GM11168 (cell line): Measurements from ENCODE around the gene CADM1.

Experiments used
- in situ Hi-C: fragments of 300-500 bp; cut with MboI; formaldehyde crosslinking; loops from one replicate; pipeline ENCODE4 v1.12.0; 2022; ENCODE audit warnings: low sequenced_read_pairs; ENCODE audit not compliant: unreplicated experiment

The CADM1 gene

GRCh38 chr11:115145324-115145723, 358.9 kb downstream of the CADM1 start:
- in situ Hi-C loops, result no loop called here

- in situ Hi-C loops, result no loop called here
Observed at GRCh38 chr11:115144914-115145313, 359.3 kb downstream of the CADM1 start.

- in situ Hi-C loops, result no loop called here
Observed at GRCh38 chr11:115144014-115144413, 360.2 kb downstream of the CADM1 start.

GRCh38 chr11:115141231-115142114, 362.7 kb downstream of the CADM1 start:
- in situ Hi-C loops, result no loop called here

GRCh38 chr11:115135936-115136335, 368.3 kb downstream of the CADM1 start:
- in situ Hi-C loops, result no loop called here

GRCh38 chr11:115134926-115135325, 369.3 kb downstream of the CADM1 start:
- in situ Hi-C loops, result no loop called here

- in situ Hi-C loops, result no loop called here
Observed at GRCh38 chr11:115133475-115134209, 370.6 kb downstream of the CADM1 start.

GRCh38 chr11:115132436-115133228, 371.6 kb downstream of the CADM1 start:
- in situ Hi-C loops, result no loop called here

GRCh38 chr11:115129473-115130289, 374.5 kb downstream of the CADM1 start:
- in situ Hi-C loops, result no loop called here

- in situ Hi-C loops, result no loop called here
Observed at GRCh38 chr11:115128226-115128625, 376.0 kb downstream of the CADM1 start.

- in situ Hi-C loops, result no loop called here
Observed at GRCh38 chr11:115127790-115128189, 376.4 kb downstream of the CADM1 start.

- in situ Hi-C loops, result no loop called here
Observed at GRCh38 chr11:115126515-115127208, 377.6 kb downstream of the CADM1 start.

- in situ Hi-C loops, result no loop called here
Observed at GRCh38 chr11:115126092-115126491, 378.1 kb downstream of the CADM1 start.

- in situ Hi-C loops, result no loop called here
Observed at GRCh38 chr11:115124786-115125185, 379.4 kb downstream of the CADM1 start.

GRCh38 chr11:115123641-115124040, 380.6 kb downstream of the CADM1 start:
- in situ Hi-C loops, result no loop called here

- in situ Hi-C loops, result no loop called here
Observed at GRCh38 chr11:115122274-115122673, 381.9 kb downstream of the CADM1 start.
